MM.1S (cell line): ENCODE results near the gene TCEANC2.

Experiments
- DNase-seq: peaks from one replicate; pipeline ENCODE4 v3.0.0-alpha.2; 2015
- H2AFZ ChIP-seq: fragments of 300-600 bp; sonication (generic); 2 replicates; pipeline ENCODE4 v1.6.0; 2016; ENCODE audit warnings: antibody characterized with exemption, low read length
- H3F3A ChIP-seq: fragments of 300-600 bp; sonication (generic); 2 replicates; pipeline ENCODE4 v1.6.1; 2016; ENCODE audit warnings: mild to moderate bottlenecking, antibody characterized with exemption, low read length, moderate library complexity, mixed read lengths; ENCODE audit not compliant: insufficient read depth
- H3K27ac ChIP-seq: fragments of 300-600 bp; sonication (generic); 2 replicates; pipeline ENCODE4 v1.5.1; 2016; ENCODE audit warnings: mild to moderate bottlenecking, low read length
- H3K27me3 ChIP-seq: fragments of 300-600 bp; sonication (generic); replicated peaks from 2 replicates; pipeline ENCODE4 v1.6.0; 2016; ENCODE audit warnings: low read length; ENCODE audit not compliant: insufficient read depth
- H3K36me3 ChIP-seq: fragments of 300-600 bp; sonication (generic); replicated peaks from 2 replicates; pipeline ENCODE4 v1.6.1; 2016; ENCODE audit warnings: mild to moderate bottlenecking, low read length, mixed read lengths; ENCODE audit not compliant: insufficient read depth
- H3K4me1 ChIP-seq: fragments of 300-600 bp; sonication (generic); 2 replicates; pipeline ENCODE4 v1.6.1; 2016; ENCODE audit warnings: low read length, mixed read lengths
- H3K4me2 ChIP-seq: fragments of 300-600 bp; sonication (generic); 2 replicates; pipeline ENCODE4 v1.6.0; 2016; ENCODE audit warnings: low read depth, low read length
- H3K4me3 ChIP-seq: fragments of 300-600 bp; sonication (generic); 2 replicates; pipeline ENCODE4 v1.5.1; 2016; ENCODE audit warnings: low read length, mixed read lengths
- H3K79me2 ChIP-seq: fragments of 300-600 bp; sonication (generic); 2 replicates; pipeline ENCODE4 v1.6.1; 2016; ENCODE audit warnings: mixed run types, low read length, mixed read lengths
- H3K9ac ChIP-seq: fragments of 300-600 bp; sonication (generic); 2 replicates; pipeline ENCODE4 v1.6.1; 2016; ENCODE audit warnings: low read length, mixed read lengths
- H3K9me2 ChIP-seq: fragments of 300-600 bp; sonication (generic); replicated peaks from 2 replicates; pipeline ENCODE4 v1.6.1; 2016; ENCODE audit warnings: mild to moderate bottlenecking, low read length, mixed read lengths; ENCODE audit not compliant: insufficient read depth
- H3K9me3 ChIP-seq: fragments of 300-600 bp; sonication (generic); replicated peaks from 2 replicates; pipeline ENCODE4 v1.6.1; 2016; ENCODE audit warnings: mild to moderate bottlenecking, low read length, mixed read lengths; ENCODE audit not compliant: insufficient read depth
- H4K20me1 ChIP-seq: fragments of 300-600 bp; sonication (generic); 2 replicates; pipeline ENCODE4 v1.6.1; 2016; ENCODE audit warnings: mild to moderate bottlenecking, low read length, moderate library complexity, mixed read lengths; ENCODE audit not compliant: insufficient read depth
- CTCF ChIP-seq: fragments of 300-600 bp; sonication (generic); IDR thresholded peaks from 2 replicates; pipeline ENCODE4 v1.5.1; 2016; ENCODE audit warnings: antibody characterized with exemption, low read length, mixed read lengths
- EZH2 ChIP-seq: fragments of 300-600 bp; sonication (generic); optimal IDR thresholded peaks from 2 replicates; pipeline ENCODE3; 2017; ENCODE audit warnings: low read depth, mild to moderate bottlenecking, antibody characterized with exemption, low read length, mixed read lengths
- EZH2phosphoT487 ChIP-seq: fragments of 300-600 bp; sonication (generic); IDR thresholded peaks from 2 replicates; pipeline ENCODE4 v1.6.1; 2018; ENCODE audit warnings: antibody characterized with exemption, low read length

The TCEANC2 gene

GRCh38 chr1:54122135-54122751, 68.8 kb downstream of the TCEANC2 start:
- H3K36me3 ChIP-seq = no peaks in the 10 kb centered on the region
- peaks cover 11% of the 10 kb centered on the region for H3K4me1 ChIP-seq
- H4K20me1 ChIP-seq = no peaks in the 10 kb centered on the region
- no peak overlapping the region for H3K9ac ChIP-seq
- no peak overlapping the region for H3K4me3 ChIP-seq
- no peak overlapping the region for H3K27ac ChIP-seq
- H3K79me2 ChIP-seq = no peaks in the 10 kb centered on the region
- H3F3A ChIP-seq = no peaks in the 10 kb centered on the region
- H3K27me3 ChIP-seq = no peaks in the 10 kb centered on the region
- peak overlapping the region; percentile 45; the same call in 1 of the 2 replicates for H3K4me2 ChIP-seq
- no peak for DNase-seq
- no peak for TF ChIP-seq CTCF
- H3K9me3 ChIP-seq = no peaks in the 10 kb centered on the region
- H2AFZ ChIP-seq = no peak overlapping the region
- H3K9me2 ChIP-seq = no peaks in the 10 kb centered on the region

GRCh38 chr1:54122992-54123391, 69.6 kb downstream of the TCEANC2 start:
- H3K4me3 ChIP-seq = no peak overlapping the region
- H3K79me2 ChIP-seq = no peaks in the 10 kb centered on the region
- no peak overlapping the region for H3K9ac ChIP-seq
- no peaks in the 10 kb centered on the region for H3K36me3 ChIP-seq
- DNase-seq = no peak
- no peak overlapping the region for H2AFZ ChIP-seq
- peaks cover 11% of the 10 kb centered on the region for H3K4me1 ChIP-seq
- TF ChIP-seq CTCF = no peak
- H3K4me2 ChIP-seq = no peak overlapping the region
- no peaks in the 10 kb centered on the region for H3K27me3 ChIP-seq
- H3F3A ChIP-seq = no peaks in the 10 kb centered on the region
- H3K27ac ChIP-seq = no peak overlapping the region
- H4K20me1 ChIP-seq = no peaks in the 10 kb centered on the region
- no peaks in the 10 kb centered on the region for H3K9me3 ChIP-seq
- no peaks in the 10 kb centered on the region for H3K9me2 ChIP-seq

GRCh38 chr1:54124472-54124871, 71.1 kb downstream of the TCEANC2 start:
- peaks cover 11% of the 10 kb centered on the region for H3K4me1 ChIP-seq
- no peak for TF ChIP-seq CTCF
- no peak for TF ChIP-seq EZH2
- no peak for TF ChIP-seq EZH2phosphoT487
- no peaks in the 10 kb centered on the region for H3K27me3 ChIP-seq
- no peaks in the 10 kb centered on the region for H3K9me2 ChIP-seq
- no peaks in the 10 kb centered on the region for H3K79me2 ChIP-seq
- H3K9ac ChIP-seq = no peak overlapping the region
- H3F3A ChIP-seq = no peaks in the 10 kb centered on the region
- H4K20me1 ChIP-seq = no peaks in the 10 kb centered on the region
- peak overlapping the region; percentile 43; the same call in 1 of the 2 replicates for H2AFZ ChIP-seq
- H3K4me2 ChIP-seq = peak overlapping the region; percentile 27; the same call in 1 of the 2 replicates
- peak; percentile 21 for DNase-seq
- no peaks in the 10 kb centered on the region for H3K9me3 ChIP-seq
- H3K27ac ChIP-seq = no peak overlapping the region
- no peak overlapping the region for H3K4me3 ChIP-seq
- no peaks in the 10 kb centered on the region for H3K36me3 ChIP-seq
